Panc1 (cell line): ENCODE data around the gene ZNF544.

Source experiments
- POLR2AphosphoS5 ChIP-seq: IDR thresholded peaks from 2 replicates; pipeline ENCODE4 v1.6.1; 2012; ENCODE audit warnings: mild to moderate bottlenecking, low read depth, low read length, moderate library complexity
- SIN3A ChIP-seq: IDR thresholded peaks from 2 replicates; pipeline ENCODE4 v1.6.1; 2012; ENCODE audit warnings: low read depth, mild to moderate bottlenecking, low read length, moderate library complexity, borderline replicate concordance; ENCODE audit not compliant: insufficient read depth
- TCF7L2 ChIP-seq: IDR thresholded peaks from 2 replicates; pipeline ENCODE4 v1.6.1; 2011; ENCODE audit warnings: mild to moderate bottlenecking, low read depth, low read length, inconsistent platforms
- TF ChIP-seq, protein P1 (sequence below): fragments of 450-650 bp; IDR thresholded peaks from 2 replicates; pipeline ENCODE4 v1.5.1; 2017; ENCODE audit warnings: mild to moderate bottlenecking
- TF ChIP-seq, protein P2 (sequence below), 2 experiments: IDR thresholded peaks; 2 replicates each; pipeline ENCODE4 v1.6.1; 2011 to 2012; ENCODE audit warnings: low read depth in 2 of 2, control low read depth in 1 of 2, low read length in 1 of 2, mild to moderate bottlenecking in 1 of 2, moderate library complexity in 1 of 2; ENCODE audit not compliant: insufficient read depth in 1 of 2

DNA sequence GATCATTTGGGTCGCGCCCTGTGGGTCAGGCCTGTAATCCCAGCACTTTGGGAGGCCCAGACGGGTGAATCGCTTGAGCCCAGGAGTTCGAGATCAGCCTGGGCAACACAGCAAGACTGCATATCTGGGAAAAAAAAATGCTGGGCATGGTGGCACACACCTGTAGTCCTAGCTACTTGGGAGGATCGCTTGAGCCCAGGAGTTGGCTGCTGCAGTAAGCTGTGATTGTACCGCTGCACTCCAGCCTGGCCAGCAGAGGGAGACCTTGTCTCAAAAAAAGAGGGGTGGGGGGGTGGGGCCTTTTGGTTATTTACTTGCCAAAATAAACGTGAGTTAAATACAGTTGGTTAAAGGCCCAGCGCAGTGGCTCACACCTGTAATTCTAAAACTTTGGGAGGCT, 9.8 kb upstream of the ZNF544 start:
- TF ChIP-seq, protein P1, sequence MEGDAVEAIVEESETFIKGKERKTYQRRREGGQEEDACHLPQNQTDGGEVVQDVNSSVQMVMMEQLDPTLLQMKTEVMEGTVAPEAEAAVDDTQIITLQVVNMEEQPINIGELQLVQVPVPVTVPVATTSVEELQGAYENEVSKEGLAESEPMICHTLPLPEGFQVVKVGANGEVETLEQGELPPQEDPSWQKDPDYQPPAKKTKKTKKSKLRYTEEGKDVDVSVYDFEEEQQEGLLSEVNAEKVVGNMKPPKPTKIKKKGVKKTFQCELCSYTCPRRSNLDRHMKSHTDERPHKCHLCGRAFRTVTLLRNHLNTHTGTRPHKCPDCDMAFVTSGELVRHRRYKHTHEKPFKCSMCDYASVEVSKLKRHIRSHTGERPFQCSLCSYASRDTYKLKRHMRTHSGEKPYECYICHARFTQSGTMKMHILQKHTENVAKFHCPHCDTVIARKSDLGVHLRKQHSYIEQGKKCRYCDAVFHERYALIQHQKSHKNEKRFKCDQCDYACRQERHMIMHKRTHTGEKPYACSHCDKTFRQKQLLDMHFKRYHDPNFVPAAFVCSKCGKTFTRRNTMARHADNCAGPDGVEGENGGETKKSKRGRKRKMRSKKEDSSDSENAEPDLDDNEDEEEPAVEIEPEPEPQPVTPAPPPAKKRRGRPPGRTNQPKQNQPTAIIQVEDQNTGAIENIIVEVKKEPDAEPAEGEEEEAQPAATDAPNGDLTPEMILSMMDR, result no peak
- TF ChIP-seq, protein P2, sequence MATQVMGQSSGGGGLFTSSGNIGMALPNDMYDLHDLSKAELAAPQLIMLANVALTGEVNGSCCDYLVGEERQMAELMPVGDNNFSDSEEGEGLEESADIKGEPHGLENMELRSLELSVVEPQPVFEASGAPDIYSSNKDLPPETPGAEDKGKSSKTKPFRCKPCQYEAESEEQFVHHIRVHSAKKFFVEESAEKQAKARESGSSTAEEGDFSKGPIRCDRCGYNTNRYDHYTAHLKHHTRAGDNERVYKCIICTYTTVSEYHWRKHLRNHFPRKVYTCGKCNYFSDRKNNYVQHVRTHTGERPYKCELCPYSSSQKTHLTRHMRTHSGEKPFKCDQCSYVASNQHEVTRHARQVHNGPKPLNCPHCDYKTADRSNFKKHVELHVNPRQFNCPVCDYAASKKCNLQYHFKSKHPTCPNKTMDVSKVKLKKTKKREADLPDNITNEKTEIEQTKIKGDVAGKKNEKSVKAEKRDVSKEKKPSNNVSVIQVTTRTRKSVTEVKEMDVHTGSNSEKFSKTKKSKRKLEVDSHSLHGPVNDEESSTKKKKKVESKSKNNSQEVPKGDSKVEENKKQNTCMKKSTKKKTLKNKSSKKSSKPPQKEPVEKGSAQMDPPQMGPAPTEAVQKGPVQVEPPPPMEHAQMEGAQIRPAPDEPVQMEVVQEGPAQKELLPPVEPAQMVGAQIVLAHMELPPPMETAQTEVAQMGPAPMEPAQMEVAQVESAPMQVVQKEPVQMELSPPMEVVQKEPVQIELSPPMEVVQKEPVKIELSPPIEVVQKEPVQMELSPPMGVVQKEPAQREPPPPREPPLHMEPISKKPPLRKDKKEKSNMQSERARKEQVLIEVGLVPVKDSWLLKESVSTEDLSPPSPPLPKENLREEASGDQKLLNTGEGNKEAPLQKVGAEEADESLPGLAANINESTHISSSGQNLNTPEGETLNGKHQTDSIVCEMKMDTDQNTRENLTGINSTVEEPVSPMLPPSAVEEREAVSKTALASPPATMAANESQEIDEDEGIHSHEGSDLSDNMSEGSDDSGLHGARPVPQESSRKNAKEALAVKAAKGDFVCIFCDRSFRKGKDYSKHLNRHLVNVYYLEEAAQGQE (IDR thresholded peaks at IDR 0.05; ENCODE audit: insufficient read depth in 1 of 2, low read depth in 2 of 2, low read length in 1 of 2), result no peak
- TF ChIP-seq SIN3A (no peak), POLR2AphosphoS5 (no peak), TCF7L2 (no peak)
